B cell (primary cell): Measurements from ENCODE around the gene SPATA32. TPM values are rescaled to one million over a fixed set of nuclear protein-coding genes. Genes with fewer than 3 reads are reported as not detected.

ENCODE experiments used
- ATAC-seq: fragments of 200-7000 bp; cut with Tn5 transposase; one replicate; pipeline ENCODE4 v1.10.0; 2021; ENCODE audit warnings: low read depth, mild to moderate bottlenecking, moderate number of reproducible peaks, moderate library complexity
- CTCF ChIA-PET: fragments of 350-600 bp; sonication (Branson Sonifier 250); formaldehyde crosslinking; loops from one replicate; lab custom pipeline; 2021; ENCODE audit warnings: antibody characterized with exemption, inconsistent platforms; lab: Charles Lee
- POLR2A ChIA-PET: fragments of 350-600 bp; sonication (Branson Sonifier 250); formaldehyde crosslinking; loops from one replicate; lab custom pipeline; 2021; ENCODE audit warnings: antibody characterized with exemption; lab: Charles Lee
- DNase-seq: peaks from one replicate; pipeline ENCODE4 v3.0.0; 2013
- H2AFZ ChIP-seq: 2 replicates; pipeline ENCODE4 v1.6.1; 2012; ENCODE audit warnings: mild to moderate bottlenecking, low read depth, low read length; ENCODE audit not compliant: insufficient read depth, poor library complexity, severe bottlenecking
- H3K27ac ChIP-seq, 2 donors: 1 replicate in 1 of 2; 2 replicates in 1 of 2; pipeline ENCODE4 v1.5.1; 2012 to 2013; ENCODE audit warnings: low read length in 2 of 2, mild to moderate bottlenecking in 2 of 2, moderate library complexity in 1 of 2
- H3K27me3 ChIP-seq, 4 experiments: fragments of 200-600 bp in 1 of 4; sonication (generic) in 1 of 4; replicated peaks in 1 of 4; 1 replicate in 2 of 4; 2 replicates in 2 of 4; pipeline versions ENCODE4 v1.6.1 to v1.7.0; 2013 to 2016; ENCODE audit warnings: low read length in 3 of 4, mild to moderate bottlenecking in 2 of 4, mixed read lengths in 1 of 4, moderate library complexity in 1 of 4; ENCODE audit not compliant: insufficient read depth in 4 of 4, control insufficient read depth in 3 of 4; ENCODE audit errors: control extremely low read depth in 1 of 4
- H3K36me3 ChIP-seq, 2 experiments: replicated peaks in 1 of 2; 1 replicate in 1 of 2; 2 replicates in 1 of 2; pipeline versions ENCODE4 v1.6.1 to v1.7.1; 2013; ENCODE audit warnings: low read length in 1 of 2; ENCODE audit not compliant: insufficient read depth in 2 of 2, control insufficient read depth in 1 of 2; ENCODE audit errors: control extremely low read depth in 1 of 2, extremely low read depth in 1 of 2
- H3K4me1 ChIP-seq, 2 donors: fragments of 200-600 bp in 1 of 2; sonication (generic) in 1 of 2; 1 replicate in 1 of 2; 2 replicates in 1 of 2; pipeline versions ENCODE4 v1.5.1 to v1.6.1; 2013 to 2017; ENCODE audit warnings: low read length in 2 of 2; ENCODE audit not compliant: control insufficient read depth in 2 of 2, insufficient read depth in 2 of 2
- H3K4me2 ChIP-seq: replicated peaks from 2 replicates; pipeline ENCODE3; 2012; ENCODE audit warnings: mild to moderate bottlenecking, low read depth, low read length; ENCODE audit not compliant: poor library complexity, severe bottlenecking
- H3K4me3 ChIP-seq, 5 experiments: fragments of 200-600 bp in 1 of 5; sonication (generic) in 1 of 5; 1 replicate in 3 of 5; 2 replicates in 2 of 5; pipeline versions ENCODE4 v1.5.1 to v1.7.0; 2011 to 2016; ENCODE audit warnings: low read length in 4 of 5, mild to moderate bottlenecking in 4 of 5, low read depth in 2 of 5, control low read depth in 1 of 5, moderate library complexity in 1 of 5; ENCODE audit not compliant: insufficient read depth in 1 of 5; ENCODE audit errors: control extremely low read depth in 1 of 5, extremely low read depth in 1 of 5
- H3K79me2 ChIP-seq: fragments of 200-600 bp; sonication (generic); one replicate; pipeline ENCODE4 v1.6.0; 2016; ENCODE audit warnings: low read length; ENCODE audit not compliant: control insufficient read depth, insufficient read depth
- H3K9ac ChIP-seq: fragments of 200-600 bp; sonication (generic); 2 replicates; pipeline ENCODE4 v1.6.1; 2017; ENCODE audit warnings: mild to moderate bottlenecking, low read length, moderate library complexity
- H3K9me3 ChIP-seq, 3 donors: one replicate each; pipeline versions ENCODE4 v1.6.1 to v1.7.1; 2013; ENCODE audit warnings: low read length in 2 of 3; ENCODE audit not compliant: control insufficient read depth in 2 of 3, insufficient read depth in 1 of 3; ENCODE audit errors: control extremely low read depth in 1 of 3
- H4K20me1 ChIP-seq: 2 replicates; pipeline ENCODE4 v1.6.0; 2012; ENCODE audit warnings: mild to moderate bottlenecking, low read length; ENCODE audit not compliant: insufficient read depth, control insufficient read depth, poor library complexity, severe bottlenecking
- H3K27ac Mint-ChIP-seq: one replicate; pipeline ENCODE4 v1.8.0; 2021; ENCODE audit warnings: mixed read lengths
- H3K27me3 Mint-ChIP-seq: one replicate; pipeline ENCODE4 v1.8.0; 2021; ENCODE audit warnings: mixed read lengths
- H3K4me1 Mint-ChIP-seq: one replicate; pipeline ENCODE4 v1.8.0; 2021; ENCODE audit warnings: mixed read lengths
- H3K4me3 Mint-ChIP-seq: one replicate; pipeline ENCODE4 v1.8.0; 2021; ENCODE audit warnings: mixed read lengths
- H3K9me3 Mint-ChIP-seq: one replicate; pipeline ENCODE4 v1.8.0; 2022; ENCODE audit warnings: mixed read lengths; ENCODE audit not compliant: insufficient read depth
- EZH2 ChIP-seq: IDR thresholded peaks from 2 replicates; pipeline ENCODE4 v1.6.1; 2012; ENCODE audit warnings: borderline replicate concordance, low read depth, mild to moderate bottlenecking, moderate library complexity, low read length; ENCODE audit not compliant: insufficient read depth, poor library complexity, severe bottlenecking
- WGBS: methylation state at CpG from one replicate; pipeline ENCODE4 v1.1.5; 2013; ENCODE audit warnings: missing lambda C conversion rate; ENCODE audit not compliant: insufficient coverage; 5-methylcytosine and 5-hydroxymethylcytosine counted together
- intact Hi-C: fragments of 100-400 bp; cut with micrococcal nuclease; formaldehyde crosslinking; loops from one replicate; pipeline ENCODE4 v1.10.0; 2022
- polyA plus RNA-seq: library from polyadenylated mRNA; depleted of rRNA; stranded (reverse); fragments of >200 nt; gene quantifications from 2 replicates; pipeline ENCODE4 v1.2.3, GENCODE V29; 2012
- total RNA-seq, 2 donors: library from RNA; stranded (reverse); fragments of 120-200 nt in 1 of 2; gene quantifications; 1 replicate in 1 of 2; 2 replicates in 1 of 2; pipeline versions ENCODE4 v1.2.3 to v1.2.4, GENCODE V29; 2013 to 2022
- TF ChIP-seq, protein P1 (sequence below): fragments of 200-600 bp; IDR thresholded peaks from one replicate; pipeline ENCODE4 v1.8.0; 2022; ENCODE audit warnings: antibody characterized with exemption, mild to moderate bottlenecking

The SPATA32 gene
- total and polyA plus RNA-seq, 2 donors (not counting 1 experiment from before 2014, with no cell fraction given) = 0.12 to 0.52 TPM

DNA sequence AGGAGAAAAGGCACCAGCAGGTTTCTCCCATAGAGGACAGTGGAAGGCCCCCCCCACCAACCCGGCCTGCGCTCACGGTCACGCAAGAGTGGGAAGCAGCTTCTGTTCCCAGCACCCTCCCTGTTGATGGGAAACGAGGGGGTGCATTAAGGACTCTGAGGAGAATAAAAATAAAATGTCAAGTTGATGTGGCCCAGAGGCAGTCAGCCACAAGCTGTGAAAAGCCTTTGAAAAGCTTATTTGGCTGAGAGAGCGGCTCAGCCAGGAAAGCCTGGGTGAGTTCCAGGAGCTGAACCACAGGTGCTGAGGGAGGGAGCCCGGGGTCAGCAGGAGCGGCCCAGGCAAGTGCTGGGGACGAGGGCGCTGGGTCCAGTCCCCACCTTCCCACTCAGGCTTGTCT is 26.9 kb upstream of the SPATA32 start:
- Histone ChIP-seq H3K27me3 (no peaks in the 10 kb centered on the region), H3K9ac (no peak overlapping the region), H3K9me3 (no peaks in the 10 kb centered on the region), H3K4me3 (no peak overlapping the region), H2AFZ (no peak overlapping the region), H3K4me1 (peaks cover 33 to 45% of the 10 kb centered on the region in 2 donors), H3K4me2 (no peak overlapping the region), H3K79me2 (peaks cover 78% of the 10 kb centered on the region), H3K27ac (no peak overlapping the region), H4K20me1 (peaks cover 61% of the 10 kb centered on the region), H3K36me3 (peaks cover 3 to 84% of the 10 kb centered on the region in 2 experiments)
- ChIA-PET POLR2A (interaction anchor here (0.5 to 1.2 kb wide), 3 partner anchors 26 to 69 kb away, joined by 4 to 7 read pairs (median 5); no protein-coding TSS in a partner anchor), CTCF (interaction anchor here (0.7 to 2.9 kb wide), 6 partner anchors 11 to 99 kb away, joined by 3 to 19 read pairs (median 9); partner anchors contain the start of gene MAP3K14)
- no peak for TF ChIP-seq EZH2
- TF ChIP-seq, protein P1, sequence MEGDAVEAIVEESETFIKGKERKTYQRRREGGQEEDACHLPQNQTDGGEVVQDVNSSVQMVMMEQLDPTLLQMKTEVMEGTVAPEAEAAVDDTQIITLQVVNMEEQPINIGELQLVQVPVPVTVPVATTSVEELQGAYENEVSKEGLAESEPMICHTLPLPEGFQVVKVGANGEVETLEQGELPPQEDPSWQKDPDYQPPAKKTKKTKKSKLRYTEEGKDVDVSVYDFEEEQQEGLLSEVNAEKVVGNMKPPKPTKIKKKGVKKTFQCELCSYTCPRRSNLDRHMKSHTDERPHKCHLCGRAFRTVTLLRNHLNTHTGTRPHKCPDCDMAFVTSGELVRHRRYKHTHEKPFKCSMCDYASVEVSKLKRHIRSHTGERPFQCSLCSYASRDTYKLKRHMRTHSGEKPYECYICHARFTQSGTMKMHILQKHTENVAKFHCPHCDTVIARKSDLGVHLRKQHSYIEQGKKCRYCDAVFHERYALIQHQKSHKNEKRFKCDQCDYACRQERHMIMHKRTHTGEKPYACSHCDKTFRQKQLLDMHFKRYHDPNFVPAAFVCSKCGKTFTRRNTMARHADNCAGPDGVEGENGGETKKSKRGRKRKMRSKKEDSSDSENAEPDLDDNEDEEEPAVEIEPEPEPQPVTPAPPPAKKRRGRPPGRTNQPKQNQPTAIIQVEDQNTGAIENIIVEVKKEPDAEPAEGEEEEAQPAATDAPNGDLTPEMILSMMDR = no peak
- no peak overlapping the region for H3K27ac Mint-ChIP-seq
- intact Hi-C loops = no loop called here
- H3K9me3 Mint-ChIP-seq = no peaks in the 10 kb centered on the region
- H3K4me3 Mint-ChIP-seq = no peak overlapping the region
- DNase-seq (no peak), ATAC-seq (no peak)
- WGBS = 97% methylated on average over 7 of the region's 10 CpGs
- H3K4me1 Mint-ChIP-seq = peaks cover 39% of the 10 kb centered on the region
- no peaks in the 10 kb centered on the region for H3K27me3 Mint-ChIP-seq
